GM13976 (cell line): ENCODE measurements around the gene ZNF462.

Source experiments
- DNase-seq: peaks from one replicate; pipeline ENCODE4 v3.0.0; 2012; ENCODE audit warnings: low spot score
- CTCF ChIP-seq: IDR thresholded peaks from 2 replicates; pipeline ENCODE4 v1.5.1; 2012; ENCODE audit warnings: borderline replicate concordance, mild to moderate bottlenecking; ENCODE audit not compliant: insufficient read depth; ENCODE audit errors: extremely low read depth, missing control alignments, control extremely low read depth
- in situ Hi-C: fragments of 300-500 bp; cut with MboI; formaldehyde crosslinking; loops from one replicate; pipeline ENCODE4 v1.12.0; 2022; ENCODE audit warnings: low sequenced_read_pairs, mixed read lengths, inconsistent platforms; ENCODE audit not compliant: unreplicated experiment

ZNF462 gene

GRCh38 chr9:106936680-106937079, 73.7 kb downstream of the ZNF462 start:
- in situ Hi-C loops = no loop called here
- no peak for TF ChIP-seq CTCF
- DNase-seq = no peak

- no peak for TF ChIP-seq CTCF
- no peak for DNase-seq
- in situ Hi-C loops = no loop called here
Measured at GRCh38 chr9:106941916-106942315, 79.0 kb downstream of the ZNF462 start.

GRCh38 chr9:106945727-106946660, 83.0 kb downstream of the ZNF462 start:
- DNase-seq = no peak
- TF ChIP-seq CTCF = no peak
- in situ Hi-C loops = no loop called here

- in situ Hi-C loops = no loop called here
- DNase-seq = no peak
- TF ChIP-seq CTCF = no peak
Measured at GRCh38 chr9:106947106-106947900, 84.3 kb downstream of the ZNF462 start.

GRCh38 chr9:106953174-106953573, 90.2 kb downstream of the ZNF462 start:
- TF ChIP-seq CTCF = no peak
- no peak for DNase-seq
- in situ Hi-C loops = no loop called here

- DNase-seq = no peak
- in situ Hi-C loops = no loop called here
- no peak for TF ChIP-seq CTCF
Measured at GRCh38 chr9:106954558-106954957, 91.6 kb downstream of the ZNF462 start.
